HL-60 (cell line): ENCODE data around the gene ERMP1.

Experiments used
- REST ChIP-seq: IDR thresholded peaks from 2 replicates; pipeline ENCODE4 v1.6.1; 2012; ENCODE audit warnings: low read depth; ENCODE audit not compliant: insufficient replicate concordance
- SPI1 ChIP-seq: IDR thresholded peaks from 2 replicates; pipeline ENCODE4 v1.6.1; 2012; ENCODE audit warnings: low read depth, mild to moderate bottlenecking, borderline replicate concordance
- TF ChIP-seq, protein P1 (sequence below): IDR thresholded peaks from one replicate; pipeline ENCODE4 v1.5.1; 2011; ENCODE audit warnings: low read length, control low read depth, inconsistent platforms; ENCODE audit not compliant: insufficient read depth

- TF ChIP-seq REST (no peak), SPI1 (no peak)
- TF ChIP-seq, protein P1, sequence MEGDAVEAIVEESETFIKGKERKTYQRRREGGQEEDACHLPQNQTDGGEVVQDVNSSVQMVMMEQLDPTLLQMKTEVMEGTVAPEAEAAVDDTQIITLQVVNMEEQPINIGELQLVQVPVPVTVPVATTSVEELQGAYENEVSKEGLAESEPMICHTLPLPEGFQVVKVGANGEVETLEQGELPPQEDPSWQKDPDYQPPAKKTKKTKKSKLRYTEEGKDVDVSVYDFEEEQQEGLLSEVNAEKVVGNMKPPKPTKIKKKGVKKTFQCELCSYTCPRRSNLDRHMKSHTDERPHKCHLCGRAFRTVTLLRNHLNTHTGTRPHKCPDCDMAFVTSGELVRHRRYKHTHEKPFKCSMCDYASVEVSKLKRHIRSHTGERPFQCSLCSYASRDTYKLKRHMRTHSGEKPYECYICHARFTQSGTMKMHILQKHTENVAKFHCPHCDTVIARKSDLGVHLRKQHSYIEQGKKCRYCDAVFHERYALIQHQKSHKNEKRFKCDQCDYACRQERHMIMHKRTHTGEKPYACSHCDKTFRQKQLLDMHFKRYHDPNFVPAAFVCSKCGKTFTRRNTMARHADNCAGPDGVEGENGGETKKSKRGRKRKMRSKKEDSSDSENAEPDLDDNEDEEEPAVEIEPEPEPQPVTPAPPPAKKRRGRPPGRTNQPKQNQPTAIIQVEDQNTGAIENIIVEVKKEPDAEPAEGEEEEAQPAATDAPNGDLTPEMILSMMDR, result no peak
Observed at GRCh38 chr9:5868235-5868634, 35.3 kb upstream of the ERMP1 start.
